Loucy (cell line): ENCODE measurements around the gene TAS2R43.
"Not testable (repeated sequence)": the region's sequence is repeated elsewhere in the genome, so short reads cannot be mapped to it uniquely, and the experiment has no call there.

Source experiments
- H2AFZ ChIP-seq: fragments of 200-600 bp; sonication (generic); 2 replicates; pipeline ENCODE4 v1.6.0; 2016; ENCODE audit warnings: antibody characterized with exemption, mild to moderate bottlenecking, low read length, moderate library complexity
- H3F3A ChIP-seq: fragments of 200-600 bp; 2 replicates; pipeline ENCODE4 v1.6.0; 2016; ENCODE audit warnings: antibody characterized with exemption, low read depth, mild to moderate bottlenecking
- H3K27me3 ChIP-seq: fragments of 200-600 bp; sonication (generic); 2 replicates; pipeline ENCODE4 v1.6.1; 2014; ENCODE audit warnings: low read length, mild to moderate bottlenecking; ENCODE audit not compliant: insufficient read depth, poor library complexity, severe bottlenecking
- H3K36me3 ChIP-seq: fragments of 200-600 bp; sonication (generic); 2 replicates; pipeline ENCODE4 v1.6.1; 2016; ENCODE audit warnings: low read length; ENCODE audit not compliant: insufficient read depth
- H3K4me1 ChIP-seq: fragments of 200-600 bp; sonication (generic); 2 replicates; pipeline ENCODE4 v1.5.1; 2014; ENCODE audit warnings: low read length, mild to moderate bottlenecking; ENCODE audit not compliant: insufficient read depth, poor library complexity, severe bottlenecking
- H3K4me2 ChIP-seq: fragments of 200-600 bp; sonication (generic); 2 replicates; pipeline ENCODE4 v1.6.0; 2014; ENCODE audit warnings: antibody characterized with exemption, low read length, low read depth, mild to moderate bottlenecking; ENCODE audit not compliant: poor library complexity, severe bottlenecking
- H3K4me3 ChIP-seq: fragments of 200-600 bp; sonication (generic); 2 replicates; pipeline ENCODE4 v1.5.1; 2014; ENCODE audit warnings: low read length, mild to moderate bottlenecking, mixed read lengths; ENCODE audit not compliant: poor library complexity, severe bottlenecking
- H3K79me2 ChIP-seq: fragments of 200-600 bp; sonication (generic); 2 replicates; pipeline ENCODE4 v1.6.1; 2014; ENCODE audit warnings: low read length; ENCODE audit not compliant: insufficient read depth
- H3K9ac ChIP-seq: fragments of 200-600 bp; sonication (generic); 2 replicates; pipeline ENCODE4 v1.6.0; 2014; ENCODE audit warnings: mild to moderate bottlenecking, low read depth, low read length, moderate library complexity; ENCODE audit not compliant: poor library complexity, severe bottlenecking
- H3K9me2 ChIP-seq: fragments of 200-600 bp; sonication (generic); replicated peaks from 2 replicates; pipeline ENCODE4 v1.6.1; 2016; ENCODE audit warnings: low read depth, low read length, mixed read lengths
- H3K9me3 ChIP-seq: fragments of 200-600 bp; sonication (generic); 2 replicates; pipeline ENCODE4 v1.6.1; 2014; ENCODE audit warnings: mild to moderate bottlenecking, antibody characterized with exemption, low read length, low read depth; ENCODE audit not compliant: insufficient read depth
- H4K20me1 ChIP-seq: fragments of 200-600 bp; sonication (generic); 2 replicates; pipeline ENCODE4 v1.6.0; 2014; ENCODE audit warnings: antibody characterized with exemption, low read length, mild to moderate bottlenecking; ENCODE audit not compliant: insufficient read depth, poor library complexity, severe bottlenecking
- CTCF ChIP-seq: fragments of 200-600 bp; sonication (generic); conservative IDR thresholded peaks from 2 replicates; pipeline ENCODE4 v1.5.1; 2014; ENCODE audit warnings: mild to moderate bottlenecking, antibody characterized with exemption, low read length
- EZH2phosphoT487 ChIP-seq: fragments of 200-600 bp; IDR thresholded peaks from 2 replicates; pipeline ENCODE4 v1.6.1; 2018; ENCODE audit warnings: antibody characterized with exemption, mild to moderate bottlenecking, moderate library complexity, borderline replicate concordance

TAS2R43 gene

GRCh38 chr12:11105546-11105945 is 13.4 kb upstream of the TAS2R43 start:
- TF ChIP-seq CTCF (no peak), EZH2phosphoT487 (no peak)
- H3K9ac ChIP-seq: no peak overlapping the region
- H3K27me3 ChIP-seq: no peaks in the 10 kb centered on the region
- no peak overlapping the region for H3K4me3 ChIP-seq
- peaks cover 1% of the 10 kb centered on the region; the same call in 1 of the 2 replicates for H3K79me2 ChIP-seq
- no peak overlapping the region for H2AFZ ChIP-seq
- H3F3A ChIP-seq: no peaks in the 10 kb centered on the region
- H3K36me3 ChIP-seq: no peaks in the 10 kb centered on the region
- no peaks in the 10 kb centered on the region for H3K9me3 ChIP-seq
- H3K4me1 ChIP-seq: no peaks in the 10 kb centered on the region
- H4K20me1 ChIP-seq: no peaks in the 10 kb centered on the region
- no peak overlapping the region for H3K4me2 ChIP-seq
- no peaks in the 10 kb centered on the region for H3K9me2 ChIP-seq

- H3F3A ChIP-seq, H3K79me2 ChIP-seq, H3K27me3 ChIP-seq, H4K20me1 ChIP-seq, H3K9me2 ChIP-seq, H3K9me3 ChIP-seq, H3K9ac ChIP-seq, H3K4me2 ChIP-seq, H2AFZ ChIP-seq, H3K4me1 ChIP-seq, H3K4me3 ChIP-seq, H3K36me3 ChIP-seq: not testable (repeated sequence)
Observed at GRCh38 chr12:11094910-11095309, 2.8 kb upstream of the TAS2R43 start.

DNA sequence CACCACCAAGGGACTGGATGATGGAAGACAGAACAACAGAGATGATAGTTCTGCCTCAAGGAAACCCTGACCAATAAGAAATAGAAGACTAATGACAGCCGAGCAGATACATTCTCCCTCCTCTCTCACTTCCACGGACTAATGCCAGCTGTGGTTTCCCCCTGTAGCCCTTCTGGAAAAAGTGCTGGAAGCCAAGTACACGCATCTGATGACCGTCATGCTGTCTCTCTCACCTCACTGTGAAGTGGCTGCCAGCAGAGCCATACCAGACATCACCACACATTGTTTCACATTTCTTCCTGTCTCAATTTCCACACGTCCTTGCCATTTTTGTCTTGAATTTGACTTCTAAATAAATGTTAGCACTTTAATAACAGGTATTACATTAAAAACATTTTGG is 2.9 kb downstream of the TAS2R43 start:
- Histone ChIP-seq H3K9ac (no peak overlapping the region), H3K4me2 (no peak overlapping the region), H3K4me1 (no peaks in the 10 kb centered on the region), H3K9me3 (no peaks in the 10 kb centered on the region), H3F3A (no peaks in the 10 kb centered on the region), H3K4me3 (no peak overlapping the region), H3K27me3 (no peaks in the 10 kb centered on the region), H3K9me2 (no peaks in the 10 kb centered on the region), H2AFZ (no peak overlapping the region), H4K20me1 (no peaks in the 10 kb centered on the region), H3K79me2 (no peaks in the 10 kb centered on the region), H3K36me3 (no peaks in the 10 kb centered on the region)
- TF ChIP-seq EZH2phosphoT487: no peak
- no peak for TF ChIP-seq CTCF

GRCh38 chr12:11085419-11085818 is 6.7 kb downstream of the TAS2R43 start:
- no peaks in the 10 kb centered on the region for H3F3A ChIP-seq
- H3K4me2 ChIP-seq: no peak overlapping the region
- H3K9me2 ChIP-seq: no peaks in the 10 kb centered on the region
- H3K36me3 ChIP-seq: no peaks in the 10 kb centered on the region
- no peaks in the 10 kb centered on the region for H3K4me1 ChIP-seq
- no peak overlapping the region for H3K4me3 ChIP-seq
- H3K79me2 ChIP-seq: no peaks in the 10 kb centered on the region
- H3K9me3 ChIP-seq: no peaks in the 10 kb centered on the region
- no peak overlapping the region for H3K9ac ChIP-seq
- H2AFZ ChIP-seq: no peak overlapping the region
- H3K27me3 ChIP-seq: no peaks in the 10 kb centered on the region
- TF ChIP-seq EZH2phosphoT487 (no peak), CTCF (no peak)
- H4K20me1 ChIP-seq: no peaks in the 10 kb centered on the region
